GM23338 (cell line): ENCODE results near the gene IQCE. TPM values are rescaled to one million over a fixed set of nuclear protein-coding genes. Genes with fewer than 3 reads are reported as not detected.

Experiments
- ATAC-seq: fragments of 200-7000 bp; cut with Tn5 transposase; 3 replicates; pipeline ENCODE4 v1.9.1; 2020
- DNase-seq: peaks from one replicate; pipeline ENCODE4 v3.0.0-alpha.2; 2015; ENCODE audit warnings: low spot score
- H2AFZ ChIP-seq: fragments of 200-600 bp; sonication (generic); 2 replicates; pipeline ENCODE4 v1.8.0; 2016; ENCODE audit warnings: antibody characterized with exemption, mild to moderate bottlenecking, moderate library complexity
- H3F3A ChIP-seq: fragments of 200-600 bp; sonication (generic); replicated peaks from 2 replicates; pipeline ENCODE4 v1.8.0; 2017; ENCODE audit warnings: antibody characterized with exemption, mixed run types, low read depth
- H3K27ac ChIP-seq: fragments of 200-600 bp; sonication (generic); 2 replicates; pipeline ENCODE4 v1.6.1; 2016; ENCODE audit warnings: low read depth
- H3K27me3 ChIP-seq: fragments of 200-600 bp; sonication (generic); 2 replicates; pipeline ENCODE4 v1.8.0; 2016; ENCODE audit warnings: mild to moderate bottlenecking, mixed run types, moderate library complexity; ENCODE audit not compliant: insufficient read depth
- H3K36me3 ChIP-seq: fragments of 200-600 bp; sonication (generic); 2 replicates; pipeline ENCODE4 v1.8.0; 2016; ENCODE audit warnings: mild to moderate bottlenecking; ENCODE audit not compliant: insufficient read depth
- H3K4me1 ChIP-seq: fragments of 200-600 bp; sonication (generic); 2 replicates; pipeline ENCODE4 v1.8.0; 2016; ENCODE audit warnings: mild to moderate bottlenecking, moderate library complexity; ENCODE audit not compliant: insufficient read depth
- H3K4me2 ChIP-seq: fragments of 200-600 bp; sonication (generic); 2 replicates; pipeline ENCODE4 v1.7.1; 2017; ENCODE audit warnings: mixed run types
- H3K4me3 ChIP-seq: fragments of 200-600 bp; sonication (generic); 2 replicates; pipeline ENCODE4 v1.6.1; 2016; ENCODE audit warnings: mixed run types
- H3K79me2 ChIP-seq: fragments of 200-600 bp; sonication (generic); replicated peaks from 2 replicates; pipeline ENCODE4 v1.8.0; 2017; ENCODE audit warnings: mild to moderate bottlenecking; ENCODE audit not compliant: insufficient read depth
- H3K9me2 ChIP-seq: fragments of 200-600 bp; sonication (generic); 2 replicates; pipeline ENCODE4 v1.8.0; 2017; ENCODE audit not compliant: insufficient read depth
- H4K20me1 ChIP-seq: fragments of 200-600 bp; sonication (generic); replicated peaks from 2 replicates; pipeline ENCODE4 v1.8.0; 2017; ENCODE audit warnings: mild to moderate bottlenecking; ENCODE audit not compliant: insufficient read depth
- H3K27ac Mint-ChIP-seq: 2 replicates; pipeline ENCODE4 v1.8.0; 2020; ENCODE audit warnings: inconsistent platforms, mild to moderate bottlenecking, moderate library complexity, mixed read lengths
- H3K27me3 Mint-ChIP-seq: 3 replicates; pipeline ENCODE4 v1.8.0; 2022; ENCODE audit warnings: low read depth, mild to moderate bottlenecking, moderate library complexity, mixed read lengths, inconsistent platforms; ENCODE audit not compliant: insufficient read depth, poor library complexity
- H3K36me3 Mint-ChIP-seq: 3 replicates; pipeline ENCODE4 v1.8.0; 2021; ENCODE audit warnings: low read depth, mild to moderate bottlenecking, inconsistent platforms, moderate library complexity, mixed read lengths
- H3K4me1 Mint-ChIP-seq: 3 replicates; pipeline ENCODE4 v1.8.0; 2020; ENCODE audit warnings: mild to moderate bottlenecking, inconsistent platforms, mixed read lengths
- H3K4me3 Mint-ChIP-seq: 3 replicates; pipeline ENCODE4 v1.8.0; 2021; ENCODE audit warnings: moderate library complexity, mild to moderate bottlenecking, inconsistent platforms, mixed read lengths
- H3K9me3 Mint-ChIP-seq: 3 replicates; pipeline ENCODE4 v1.8.0; 2020; ENCODE audit warnings: moderate library complexity, mild to moderate bottlenecking, inconsistent platforms, mixed read lengths
- EZH2 ChIP-seq: fragments of 200-600 bp; sonication (generic); IDR thresholded peaks from one replicate; pipeline ENCODE4 v1.8.0; 2017; ENCODE audit warnings: antibody characterized with exemption, mild to moderate bottlenecking, low read depth; ENCODE audit not compliant: unreplicated experiment
- REST ChIP-seq: IDR thresholded peaks from one replicate; pipeline ENCODE4 v1.6.1; 2018; ENCODE audit warnings: antibody characterized with exemption; ENCODE audit not compliant: unreplicated experiment
- ZNF114 ChIP-seq: fragments of 250-450 bp; sonication (Bioruptor Pico); IDR thresholded peaks from 2 replicates; pipeline ENCODE4 v1.5.0; 2020; ENCODE audit warnings: mild to moderate bottlenecking, moderate library complexity
- ZNF331 ChIP-seq: fragments of 250-450 bp; sonication (Bioruptor Pico); IDR thresholded peaks from 2 replicates; pipeline ENCODE4 v1.5.0; 2020; ENCODE audit warnings: low read depth, mild to moderate bottlenecking, moderate library complexity
- ZNF462 ChIP-seq: fragments of 250-450 bp; sonication (Bioruptor Pico); IDR thresholded peaks from 2 replicates; pipeline ENCODE4 v1.5.0; 2020; ENCODE audit warnings: mild to moderate bottlenecking, moderate library complexity
- polyA plus RNA-seq: library from polyadenylated mRNA; unstranded; fragments of >200 nt; fragmentation: Nextera tagmentation; extraction: Ambion mirVana; gene quantifications from 2 replicates; pipeline ENCODE4 v1.2.1, GENCODE V29; 2016
- total RNA-seq: library from RNA; depleted of rRNA; stranded (reverse); fragments of >200 nt; shearing (Covaris generic); gene quantifications from 2 replicates; pipeline ENCODE4 v1.2.3, GENCODE V29; 2014

The IQCE gene
- total and polyA plus RNA-seq, 2 experiments from 2014 or later = 5.0 to 7.7 TPM

- TF ChIP-seq ZNF462 (CRISPR knock-in tag) = no peak
- no peak for TF ChIP-seq ZNF331 (CRISPR knock-in tag)
- no peak for TF ChIP-seq EZH2
These were observed 74.9 kb downstream of the IQCE start (continued) for GRCh38 chr7:2633538-2634266.

- no peaks in the 10 kb centered on the region for H3K9me2 ChIP-seq
- H4K20me1 ChIP-seq = peaks cover 20% of the 10 kb centered on the region
- no peak for TF ChIP-seq REST
- no peak for TF ChIP-seq ZNF331 (CRISPR knock-in tag)
- TF ChIP-seq ZNF114 (CRISPR knock-in tag) = no peak
- H3K79me2 ChIP-seq = peaks cover 72% of the 10 kb centered on the region
- no peak for ATAC-seq
- Mint-ChIP-seq H3K27me3 (peaks cover 14% of the 10 kb centered on the region), H3K36me3 (peaks cover 3% of the 10 kb centered on the region; the same call in 1 of the 3 replicates), H3K9me3 (no peaks in the 10 kb centered on the region), H3K4me1 (peaks cover 28% of the 10 kb centered on the region), H3K27ac (peak overlapping the region; percentile 88), H3K4me3 (peak overlapping the region; percentile 91)
- H2AFZ ChIP-seq = no peak overlapping the region
- H3K36me3 ChIP-seq = no peaks in the 10 kb centered on the region
- H3K4me2 ChIP-seq = peak overlapping the region; percentile 93
- H3K4me3 ChIP-seq = peak overlapping the region; percentile 93
- DNase-seq = no peak
- H3K27ac ChIP-seq = no peak overlapping the region
- H3K4me1 ChIP-seq = peaks cover 16% of the 10 kb centered on the region; the same call in 1 of the 2 replicates
- H3F3A ChIP-seq = peaks cover 10% of the 10 kb centered on the region; the same call in 1 of the 2 replicates
- no peaks in the 10 kb centered on the region for H3K27me3 ChIP-seq
These were observed 75.7 kb downstream of the IQCE start for GRCh38 chr7:2634267-2635145.
